Medulla oblongata (tissue), 1 donor: ENCODE data around the gene IQCF5.
"Not testable (repeated sequence)": the region's sequence is repeated elsewhere in the genome, so short reads cannot be mapped to it uniquely, and the experiment has no call there.

Experiments used
- DNase-seq: peaks from one replicate; pipeline ENCODE4 v3.0.0-alpha.2; 2015; ENCODE audit errors: extremely low spot score

Gene IQCF5

DNA sequence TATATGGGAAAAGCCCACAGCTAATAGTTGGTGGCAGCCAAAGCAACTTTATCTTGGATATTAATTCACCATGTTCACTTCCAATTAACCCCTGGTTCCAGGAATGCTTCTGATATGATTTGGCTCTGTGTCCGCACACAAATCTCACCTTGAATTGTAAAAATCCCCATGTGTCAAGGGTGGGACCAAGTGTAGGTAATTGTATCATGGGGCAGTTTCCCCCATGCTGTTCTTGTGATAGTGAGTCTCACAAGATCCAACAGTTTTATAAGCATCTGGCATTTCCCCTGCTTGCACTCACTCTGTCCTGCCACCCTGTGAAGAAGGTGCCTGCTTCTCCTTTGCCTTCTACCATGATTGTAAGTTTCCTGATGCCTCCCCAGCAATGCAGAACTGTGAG is 6.5 kb downstream of the IQCF5 start:
- not testable (repeated sequence) for DNase-seq

DNA sequence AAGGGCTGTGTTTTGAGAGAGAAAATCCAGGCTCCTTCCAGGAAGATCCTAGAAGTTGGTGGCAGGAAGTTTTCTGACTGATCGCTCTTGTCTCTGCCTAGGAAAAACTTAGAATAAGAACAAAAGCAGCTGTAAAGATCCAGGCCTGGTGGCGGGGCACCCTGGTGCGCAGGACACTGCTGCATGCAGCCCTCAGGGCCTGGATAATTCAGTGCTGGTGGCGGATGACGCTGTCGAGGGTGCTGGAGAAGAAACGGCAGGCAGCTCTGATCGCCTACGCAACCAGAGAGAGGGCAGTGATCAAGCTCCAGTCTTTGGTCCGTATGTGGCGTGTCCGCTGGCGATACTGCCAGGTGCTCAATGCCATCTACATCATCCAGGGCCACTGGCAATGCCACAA is 12.5 kb downstream of the IQCF5 start:
- DNase-seq, result no peak

DNA sequence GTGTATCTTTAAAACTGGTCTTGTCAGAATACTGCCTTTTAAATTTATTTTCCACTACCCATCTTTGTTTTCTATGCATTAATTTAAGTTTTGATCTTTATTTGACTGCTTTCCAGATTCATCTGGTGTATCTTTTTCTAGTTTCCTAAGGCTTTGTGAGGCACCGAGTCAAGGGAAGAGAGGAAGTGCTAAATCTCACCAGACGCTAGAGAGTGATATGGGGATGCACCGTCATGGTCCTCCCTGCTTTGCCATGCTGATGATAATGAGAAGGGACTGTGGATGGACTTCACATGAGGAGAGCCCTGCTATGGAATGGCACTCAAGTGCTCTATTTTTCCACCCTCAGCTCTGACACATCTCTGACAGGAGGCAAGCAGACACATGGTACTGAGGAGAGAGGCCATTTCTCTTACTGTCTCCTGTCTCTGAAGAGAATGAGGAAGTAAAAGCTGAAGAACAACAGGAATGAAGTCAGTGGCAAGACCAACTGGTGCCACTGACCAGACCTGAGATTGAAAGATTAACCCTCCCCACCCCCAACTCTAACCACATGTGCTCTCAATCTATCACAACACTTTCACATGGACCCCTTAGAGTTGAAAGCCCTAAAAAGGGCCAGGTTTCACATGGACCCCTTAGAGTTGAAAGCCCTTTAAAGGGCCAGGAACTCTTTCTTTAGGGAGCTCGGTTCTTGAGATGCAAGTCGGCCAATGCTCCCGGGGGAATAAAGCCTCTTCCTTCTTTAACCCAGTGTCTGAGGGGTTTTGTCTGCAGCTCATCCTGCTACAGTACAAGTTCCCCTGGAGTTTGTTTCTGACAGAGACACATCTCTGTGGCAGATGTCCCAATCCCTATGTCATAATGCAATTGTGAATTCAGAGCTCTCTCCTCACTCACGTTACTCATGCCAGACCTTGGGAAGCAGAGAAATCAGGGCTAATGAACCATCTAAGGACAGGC is 14.4 kb downstream of the IQCF5 start, which contains the start of gene IQCF2:
IQCF2 (plus strand) TSS at position 913 of the 963 bp plus-strand sequence. CDS start 52 bp downstream, outside the sequence.
- no peak for DNase-seq

DNA sequence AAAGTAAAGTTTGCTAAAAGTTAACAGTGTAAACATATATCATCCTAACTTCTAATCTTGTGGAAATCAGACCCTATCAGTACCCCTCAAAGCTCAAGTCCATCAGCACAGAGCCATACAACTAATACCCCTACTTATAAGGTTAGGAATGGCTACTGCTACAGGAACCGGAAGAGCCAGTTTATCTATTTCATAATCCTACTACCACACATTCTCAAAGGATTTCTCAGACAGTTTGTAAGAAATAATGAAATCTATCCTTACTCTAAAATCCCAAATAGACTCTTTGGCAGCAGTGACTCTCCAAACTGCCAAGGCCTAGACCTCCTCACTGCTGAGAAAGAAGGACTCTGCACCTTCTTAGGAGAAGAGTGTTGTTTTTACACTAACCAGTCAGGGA is 20.0 kb downstream of the IQCF5 start:
- DNase-seq, result not testable (repeated sequence)

DNA sequence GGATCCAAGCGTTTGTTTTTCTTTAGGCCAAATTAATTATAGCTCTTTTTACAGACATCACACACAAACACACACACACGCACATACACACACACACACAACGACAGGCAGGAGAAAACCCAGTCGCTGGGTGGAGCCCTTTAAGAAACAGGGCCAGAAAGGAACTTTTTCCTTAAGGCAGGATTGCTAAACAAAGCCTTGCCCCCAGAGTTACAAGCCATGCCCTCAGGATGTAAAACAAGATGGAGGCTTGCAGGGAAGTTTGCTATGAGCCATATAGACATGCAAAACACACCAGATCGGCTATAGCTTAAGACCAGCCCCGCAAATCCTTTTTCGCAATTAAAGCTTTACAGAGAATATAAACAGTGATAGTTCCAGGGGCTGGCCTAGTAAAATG is 30.3 kb downstream of the IQCF5 start:
- DNase-seq, result no peak

DNA sequence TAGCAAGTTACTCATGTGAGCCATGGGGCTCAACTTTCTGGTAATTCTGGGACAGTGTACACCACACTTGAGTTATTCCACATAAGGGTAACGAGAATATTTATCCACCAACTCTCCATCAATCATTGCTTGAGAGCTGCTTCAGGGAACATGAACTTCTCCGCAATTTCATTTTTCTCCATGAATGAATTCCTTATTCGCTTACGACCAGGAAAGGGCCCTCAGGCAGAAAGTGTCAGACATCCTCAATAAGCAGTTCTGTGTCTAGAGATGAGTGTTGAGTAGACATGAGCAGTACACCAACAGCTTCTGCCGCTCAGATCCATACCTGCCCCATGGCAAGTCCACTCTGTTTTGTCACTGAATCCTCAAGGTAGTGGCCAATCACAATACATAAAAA is 38.8 kb downstream of the IQCF5 start:
- DNase-seq, result no peak

DNA sequence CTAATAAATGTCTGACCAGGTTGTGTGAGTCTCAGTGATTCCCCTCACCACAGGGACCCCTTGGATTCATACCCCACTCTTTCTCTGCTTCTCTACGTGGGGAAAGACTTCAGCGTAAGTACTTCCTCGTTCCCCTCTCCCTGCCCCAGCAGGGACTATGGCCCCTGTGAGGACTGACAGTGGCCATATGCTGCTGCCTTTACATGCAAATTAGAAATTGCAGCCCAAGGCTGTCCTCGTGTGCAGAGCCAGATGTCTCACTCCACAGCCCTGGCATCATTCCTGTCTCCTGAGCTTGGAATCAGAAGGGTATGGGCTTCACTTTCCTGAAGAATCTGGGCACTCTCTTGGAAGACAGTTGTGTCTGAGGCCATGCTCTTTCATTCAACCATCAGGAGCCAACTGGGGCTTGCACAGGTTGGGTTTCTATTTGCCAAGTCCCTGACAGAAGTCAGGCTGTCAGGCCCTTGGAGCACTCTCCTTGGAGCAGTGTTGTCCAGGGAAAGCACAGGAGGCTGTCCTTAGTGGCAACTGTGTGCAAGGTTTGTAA is 44.5 kb downstream of the IQCF5 start:
- DNase-seq, result no peak

DNA sequence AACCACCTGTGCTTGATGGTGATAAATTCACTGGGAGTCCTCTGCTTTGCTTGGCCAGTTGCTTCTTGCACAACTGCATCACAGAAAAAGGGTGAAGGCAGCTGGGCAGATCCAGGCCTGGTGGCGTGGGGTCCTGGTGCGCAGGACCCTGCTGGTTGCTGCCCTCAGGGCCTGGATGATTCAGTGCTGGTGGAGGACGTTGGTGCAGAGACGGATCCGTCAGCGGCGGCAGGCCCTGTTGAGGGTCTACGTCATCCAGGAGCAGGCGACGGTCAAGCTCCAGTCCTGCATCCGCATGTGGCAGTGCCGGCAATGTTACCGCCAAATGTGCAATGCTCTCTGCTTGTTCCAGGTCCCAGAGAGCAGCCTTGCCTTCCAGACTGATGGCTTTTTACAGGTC is 45.1 kb downstream of the IQCF5 start:
- no peak for DNase-seq

DNA sequence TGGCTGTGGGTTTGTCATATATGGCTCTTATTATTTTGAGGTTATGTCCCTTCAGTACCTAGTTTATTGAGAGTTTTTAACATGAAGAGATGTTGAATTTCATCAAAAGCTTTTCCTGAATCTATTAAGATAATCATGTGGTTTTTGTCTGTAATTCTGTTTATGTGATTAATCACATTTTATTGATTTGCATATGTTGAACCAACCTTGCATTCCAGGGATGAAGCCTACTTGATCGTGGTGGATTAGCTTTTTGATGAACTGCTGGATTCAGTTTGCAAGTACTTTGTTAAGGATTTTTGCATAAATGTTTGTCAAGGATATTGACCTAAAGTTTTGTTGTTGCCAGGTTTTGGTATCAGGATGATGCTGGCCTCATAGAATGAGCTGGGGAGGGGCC is 47.1 kb downstream of the IQCF5 start:
- DNase-seq, result no peak
